D721Med (cell line): ENCODE results near the gene OBSCN.

ENCODE experiments used
- DNase-seq: peaks from one replicate; pipeline ENCODE4 v3.0.0; 2011; ENCODE audit warnings: low spot score; ENCODE audit not compliant: insufficient read length
- FAIRE-seq: peaks from 2 replicates; lab custom pipeline; 2011; peaks lifted over from hg19 to GRCh38; lab: Jason Lieb, UNC
- TF ChIP-seq, protein P1 (sequence below): IDR thresholded peaks from 2 replicates; pipeline ENCODE4 v1.5.1; 2012; ENCODE audit warnings: mild to moderate bottlenecking, control low read depth; ENCODE audit not compliant: insufficient read depth; ENCODE audit errors: missing control alignments

Gene OBSCN

GRCh38 chr1:228358764-228359612 lies 151.1 kb downstream of the OBSCN start:
- FAIRE-seq = no peak
- TF ChIP-seq, protein P1, sequence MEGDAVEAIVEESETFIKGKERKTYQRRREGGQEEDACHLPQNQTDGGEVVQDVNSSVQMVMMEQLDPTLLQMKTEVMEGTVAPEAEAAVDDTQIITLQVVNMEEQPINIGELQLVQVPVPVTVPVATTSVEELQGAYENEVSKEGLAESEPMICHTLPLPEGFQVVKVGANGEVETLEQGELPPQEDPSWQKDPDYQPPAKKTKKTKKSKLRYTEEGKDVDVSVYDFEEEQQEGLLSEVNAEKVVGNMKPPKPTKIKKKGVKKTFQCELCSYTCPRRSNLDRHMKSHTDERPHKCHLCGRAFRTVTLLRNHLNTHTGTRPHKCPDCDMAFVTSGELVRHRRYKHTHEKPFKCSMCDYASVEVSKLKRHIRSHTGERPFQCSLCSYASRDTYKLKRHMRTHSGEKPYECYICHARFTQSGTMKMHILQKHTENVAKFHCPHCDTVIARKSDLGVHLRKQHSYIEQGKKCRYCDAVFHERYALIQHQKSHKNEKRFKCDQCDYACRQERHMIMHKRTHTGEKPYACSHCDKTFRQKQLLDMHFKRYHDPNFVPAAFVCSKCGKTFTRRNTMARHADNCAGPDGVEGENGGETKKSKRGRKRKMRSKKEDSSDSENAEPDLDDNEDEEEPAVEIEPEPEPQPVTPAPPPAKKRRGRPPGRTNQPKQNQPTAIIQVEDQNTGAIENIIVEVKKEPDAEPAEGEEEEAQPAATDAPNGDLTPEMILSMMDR = no peak
- no peak for DNase-seq

DNA sequence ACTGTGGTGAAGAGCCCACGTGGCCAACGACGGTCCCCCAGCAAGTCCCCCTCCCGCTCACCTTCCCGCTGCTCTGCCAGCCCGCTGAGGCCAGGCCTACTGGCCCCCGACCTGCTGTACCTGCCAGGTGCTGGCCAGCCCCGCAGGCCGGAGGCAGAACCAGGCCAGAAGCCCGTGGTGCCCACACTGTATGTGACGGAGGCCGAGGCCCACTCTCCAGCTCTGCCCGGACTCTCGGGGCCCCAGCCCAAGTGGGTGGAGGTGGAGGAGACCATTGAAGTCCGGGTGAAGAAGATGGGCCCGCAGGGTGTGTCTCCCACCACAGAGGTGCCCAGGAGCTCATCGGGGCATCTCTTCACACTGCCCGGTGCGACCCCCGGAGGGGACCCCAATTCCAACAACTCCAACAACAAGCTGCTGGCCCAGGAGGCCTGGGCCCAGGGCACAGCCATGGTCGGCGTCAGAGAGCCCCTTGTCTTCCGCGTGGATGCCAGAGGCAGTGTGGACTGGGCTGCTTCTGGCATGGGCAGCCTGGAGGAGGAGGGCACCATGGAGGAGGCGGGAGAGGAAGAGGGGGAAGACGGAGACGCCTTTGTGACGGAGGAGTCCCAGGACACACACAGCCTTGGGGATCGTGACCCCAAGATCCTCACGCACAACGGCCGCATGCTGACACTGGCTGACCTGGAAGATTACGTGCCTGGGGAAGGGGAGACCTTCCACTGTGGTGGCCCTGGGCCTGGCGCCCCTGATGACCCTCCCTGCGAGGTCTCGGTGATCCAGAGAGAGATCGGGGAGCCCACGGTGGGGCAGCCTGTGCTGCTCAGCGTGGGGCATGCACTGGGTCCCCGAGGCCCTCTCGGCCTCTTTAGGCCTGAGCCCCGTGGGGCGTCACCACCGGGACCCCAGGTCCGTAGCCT lies 152.0 kb downstream of the OBSCN start:
- FAIRE-seq (no peak), DNase-seq (no peak)
- TF ChIP-seq, protein P1 = no peak

DNA sequence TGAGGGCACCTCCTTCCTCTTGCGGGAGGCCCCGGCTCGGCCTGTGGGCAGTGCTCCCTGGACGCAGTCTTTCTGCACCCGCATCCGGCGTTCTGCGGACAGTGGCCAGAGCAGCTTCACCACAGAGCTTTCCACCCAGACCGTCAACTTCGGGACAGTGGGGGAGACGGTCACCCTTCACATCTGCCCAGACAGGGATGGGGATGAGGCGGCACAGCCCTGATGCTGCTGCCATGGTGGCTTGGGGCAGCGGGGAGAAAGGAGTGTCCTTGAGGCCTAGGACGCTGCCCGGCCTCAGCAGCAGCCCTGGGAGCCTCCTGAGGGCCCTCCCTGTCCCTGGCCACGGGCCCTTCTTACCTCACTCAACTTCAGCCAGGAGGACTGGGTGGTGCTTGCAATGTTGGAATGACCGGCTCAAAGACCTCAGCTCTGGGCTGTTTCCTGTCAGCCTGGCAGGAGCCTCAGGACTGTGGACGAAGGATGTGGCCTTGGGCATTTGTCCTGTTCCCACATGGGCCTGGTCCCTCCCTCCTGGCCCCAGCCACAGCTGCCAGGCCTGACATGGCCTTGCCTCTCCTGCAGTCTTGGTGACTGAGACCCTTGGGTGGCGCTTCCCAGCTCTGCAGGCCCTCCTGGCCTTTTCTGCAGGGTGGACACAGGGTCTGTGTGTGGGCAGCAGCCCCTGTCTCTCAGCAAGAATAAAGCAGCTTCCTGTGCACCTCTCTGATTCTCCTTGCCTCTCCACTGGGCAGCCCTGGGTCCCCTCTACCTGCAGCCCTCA lies 152.9 kb downstream of the OBSCN start:
- TF ChIP-seq, protein P1 = no peak
- FAIRE-seq = no peak
- DNase-seq = no peak

- FAIRE-seq (no peak), DNase-seq (no peak)
- TF ChIP-seq, protein P1 = no peak
Measured at GRCh38 chr1:228361314-228362140, 153.7 kb downstream of the OBSCN start.

DNA sequence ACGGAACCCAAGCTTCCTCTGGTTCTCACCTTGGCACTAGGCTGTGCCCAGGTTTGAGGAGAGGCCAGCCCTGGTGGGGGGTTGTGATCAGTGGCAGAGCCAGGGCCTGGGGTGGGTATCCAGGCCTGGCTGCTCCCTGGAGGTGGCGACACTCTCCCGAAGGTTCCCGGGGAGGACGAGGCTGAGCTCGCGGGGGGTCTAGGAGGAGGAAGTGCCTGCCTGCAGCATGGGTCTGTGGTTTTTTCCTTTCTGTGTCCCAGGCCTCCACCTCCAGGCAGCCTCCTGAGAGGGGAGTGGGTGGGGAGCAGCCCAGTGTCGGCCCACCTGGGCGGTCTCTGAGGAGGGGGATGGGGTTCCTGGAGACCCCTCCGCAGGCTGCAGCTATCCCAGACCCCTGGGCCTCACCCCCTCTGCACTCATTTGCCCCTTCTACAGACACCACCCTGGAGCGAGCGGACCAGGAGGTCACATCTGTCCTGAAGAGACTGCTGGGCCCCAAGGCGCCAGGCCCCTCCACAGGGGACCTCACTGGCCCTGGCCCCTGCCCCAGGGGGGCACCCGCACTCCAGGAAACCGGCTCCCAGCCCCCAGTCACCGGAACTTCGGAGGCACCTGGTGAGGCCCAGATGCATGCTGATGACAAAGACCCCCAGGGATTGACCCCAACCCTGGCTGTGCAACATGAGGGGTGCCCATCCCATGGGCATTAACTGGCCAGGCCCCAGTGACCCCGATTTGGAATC lies 154.5 kb downstream of the OBSCN start:
- TF ChIP-seq, protein P1 = no peak
- no peak for DNase-seq
- no peak for FAIRE-seq
